K562 treated with DMSO at 1 percent for 48 hours (cell line): ENCODE data around the gene ZDHHC15. TPM values are rescaled to one million over a fixed set of nuclear protein-coding genes. Genes with fewer than 3 reads are reported as not detected.

Source experiments
- total RNA-seq: library from RNA; unstranded; fragments of 300-600 nt; gene quantifications from 2 replicates; pipeline ENCODE4 v1.2.3, GENCODE V29; 2022; ENCODE audit warnings: low replicate concordance; ENCODE audit errors: extremely low read depth

Gene ZDHHC15, protein sequence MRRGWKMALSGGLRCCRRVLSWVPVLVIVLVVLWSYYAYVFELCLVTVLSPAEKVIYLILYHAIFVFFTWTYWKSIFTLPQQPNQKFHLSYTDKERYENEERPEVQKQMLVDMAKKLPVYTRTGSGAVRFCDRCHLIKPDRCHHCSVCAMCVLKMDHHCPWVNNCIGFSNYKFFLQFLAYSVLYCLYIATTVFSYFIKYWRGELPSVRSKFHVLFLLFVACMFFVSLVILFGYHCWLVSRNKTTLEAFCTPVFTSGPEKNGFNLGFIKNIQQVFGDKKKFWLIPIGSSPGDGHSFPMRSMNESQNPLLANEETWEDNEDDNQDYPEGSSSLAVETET
- total RNA-seq = not detected in 2 replicates

DNA sequence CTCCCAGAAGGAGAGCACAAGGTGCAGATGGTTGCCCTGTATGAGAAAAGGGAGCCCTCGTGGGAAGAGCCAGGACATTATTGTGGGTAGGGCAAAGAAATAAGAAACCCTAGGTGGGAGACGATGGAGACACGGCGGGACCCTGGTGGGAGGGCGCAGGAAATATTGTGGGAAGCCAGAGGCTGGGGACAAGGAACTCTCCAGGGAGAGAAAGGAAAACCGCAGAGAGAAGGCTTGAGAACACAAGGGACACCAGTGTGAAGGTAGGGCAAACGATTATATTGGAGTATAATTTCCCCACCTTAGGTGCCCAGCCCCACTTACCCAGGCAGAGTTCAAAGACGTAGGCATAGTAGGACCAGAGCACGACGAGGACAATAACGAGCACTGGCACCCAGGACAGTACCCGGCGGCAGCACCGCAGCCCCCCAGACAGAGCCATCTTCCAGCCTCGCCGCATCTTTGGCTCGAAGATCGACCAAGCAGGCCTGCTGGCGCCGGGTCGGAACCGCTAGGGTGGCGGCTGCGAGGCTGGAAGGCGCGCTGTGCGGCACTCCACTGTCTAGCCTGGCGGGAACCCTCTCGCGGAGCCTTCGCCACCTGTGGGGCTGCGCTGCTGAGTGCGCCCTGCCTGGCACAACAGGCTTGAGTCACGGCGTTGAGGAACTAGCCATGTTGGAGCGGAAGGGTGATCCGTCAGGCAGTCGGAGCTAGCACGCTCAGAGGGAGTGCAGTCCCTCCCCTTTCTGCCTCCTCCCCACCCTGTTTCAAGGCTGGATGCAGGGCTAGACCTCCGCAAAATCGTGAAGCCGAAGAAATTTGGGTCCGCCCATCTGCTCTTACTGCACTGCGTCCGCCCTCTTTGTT is at the start of gene ZDHHC15:
ZDHHC15 (minus strand) TSS at position 473 of the 867 bp plus-strand sequence; CDS start at position 460, 13 bp downstream.

Other genes starting within 250 kb of the ZDHHC15 start
- gene UPRT, start 249.0 kb downstream of the ZDHHC15 start, total RNA-seq = not detected in 2 replicates